Measurements from ENCODE around the gene RNF224. TPM values are rescaled to one million over a fixed set of nuclear protein-coding genes. Genes with fewer than 3 reads are reported as not detected.

Gene RNF224
- total RNA-seq (not detected), polyA plus RNA-seq (not detected)

DNA sequence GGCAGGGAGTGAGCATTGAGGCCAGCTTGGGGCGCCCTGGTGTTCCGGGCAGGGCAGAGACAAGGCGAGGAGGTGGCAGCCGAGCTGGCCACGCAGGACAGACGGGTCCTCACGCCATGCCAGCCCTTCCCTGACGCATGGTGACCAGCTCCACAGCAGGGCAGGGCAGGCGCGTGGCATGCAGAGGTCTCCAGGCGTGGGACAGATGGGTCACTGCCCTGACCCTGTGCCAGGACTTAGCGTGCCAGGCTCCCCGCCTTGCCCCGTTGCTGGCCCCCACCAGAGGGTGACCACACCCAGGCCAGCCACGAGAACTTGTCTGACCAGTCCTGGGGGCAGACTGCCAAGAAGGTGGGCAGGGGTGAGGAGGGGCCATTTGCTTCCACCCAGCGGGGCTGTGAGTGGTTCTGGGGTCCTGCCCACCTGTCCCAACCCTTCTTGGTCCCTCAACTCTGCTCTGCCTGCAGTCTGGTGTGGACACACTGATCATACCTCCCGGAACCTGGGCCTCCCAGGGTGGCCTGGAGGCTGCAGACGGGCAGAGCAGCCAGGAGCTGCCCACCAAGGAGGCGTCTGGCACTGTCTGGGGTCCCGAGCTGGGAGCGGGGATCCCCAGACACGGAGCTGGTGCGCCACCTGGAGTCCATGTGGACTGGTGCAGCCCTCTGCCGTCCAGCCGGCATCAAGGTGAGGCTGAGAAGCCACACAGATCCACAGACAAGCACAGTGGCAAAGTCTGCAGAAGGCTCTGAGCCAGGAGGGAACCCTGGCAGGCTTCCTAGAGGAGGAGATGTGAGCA lies at the start of gene RNF224:
Gene RNF224 (plus strand): TSS at position 449 of the 799 bp plus-strand sequence. CDS start 834 bp downstream, outside the sequence.
- Histone ChIP-seq H3K4me3 (ENCODE audit: low read length) (no peak within 1 kb of the TSS), H3K9me3 (ENCODE audit: low read length) (no peaks in the 10 kb centered on the region), H3K4me1 (ENCODE audit: insufficient read depth, low read length) (peaks cover 13% of the 10 kb centered on the region), H3K27me3 (ENCODE audit: insufficient read depth, low read length, poor library complexity, severe bottlenecking) (no peaks in the 10 kb centered on the region), H3K27ac (ENCODE audit: low read depth, low read length) (no peak within 1 kb of the TSS), H3K36me3 (ENCODE audit: insufficient read depth, low read length) (no peaks in the 10 kb centered on the region)
- peaks cover 4 to 15% (median 5%) of the 10 kb centered on the region in 3 donors for H3K4me1 Mint-ChIP-seq
- peak; percentile 73 to 87 (median 76) for DNase-seq
- H3K9me3 Mint-ChIP-seq = no peaks in the 10 kb centered on the region
- no peaks in the 10 kb centered on the region for H3K36me3 Mint-ChIP-seq
- CTCF ChIA-PET = interaction anchor here (0.8 to 4.6 kb wide), 18 partner anchors 10 to 440 kb away, joined by 3 to 30 read pairs (median 5); partner anchors contain the start of genes ABCA2, ANAPC2, DPP7 and MAN1B1
- peaks cover 2 to 7% of the 10 kb centered on the region in 2 donors for H3K27me3 Mint-ChIP-seq
- H3K27ac Mint-ChIP-seq = peak within 1 kb of the TSS in 3 of 8 donors; percentile 47 to 60 (median 60)
- H3K4me3 Mint-ChIP-seq = peak within 1 kb of the TSS in 2 of 7 donors; percentile 6 to 17
- POLR2A ChIA-PET = interaction anchor here (0.7 to 1.0 kb wide), 2 partner anchors 26 to 181 kb away, joined by 4 to 5 read pairs; partner anchors contain the start of gene TPRN

DNA sequence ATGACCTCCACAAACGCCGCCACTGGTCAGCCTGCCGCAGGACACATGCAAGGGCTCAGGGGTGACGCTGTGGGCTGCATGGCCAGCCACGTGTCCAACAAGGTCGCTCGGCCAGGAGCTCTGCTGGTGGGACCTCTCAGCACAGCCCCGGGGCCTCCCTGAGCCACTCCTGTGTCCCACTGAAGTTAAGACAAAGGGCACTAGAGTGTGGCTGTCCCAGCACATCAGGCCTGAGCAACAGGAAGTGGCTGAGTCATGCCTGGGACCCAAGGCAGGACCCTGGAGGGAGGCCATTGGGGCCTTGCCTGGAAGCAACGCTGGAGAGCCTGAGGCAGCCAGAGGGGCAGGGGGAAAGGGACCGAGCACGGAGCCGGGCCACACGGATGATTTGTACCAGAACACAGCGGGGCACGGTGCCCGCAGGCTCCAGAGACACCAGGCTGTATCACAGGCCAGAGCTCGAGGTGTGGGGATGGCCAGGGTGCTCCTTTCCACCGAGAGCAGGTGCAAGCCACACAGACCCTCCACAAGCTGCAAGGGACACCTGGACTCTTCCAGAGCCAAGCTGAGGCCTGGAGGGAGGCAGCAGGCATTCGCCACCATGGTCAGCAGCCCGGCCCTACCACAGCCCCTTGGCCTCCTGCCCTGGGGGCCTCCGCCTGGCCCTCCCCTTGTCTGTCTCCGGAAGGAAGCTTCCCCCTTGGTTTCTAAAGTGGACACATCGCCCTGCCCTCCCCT lies 48.9 kb upstream of the RNF224 start:
- no peak overlapping the region for H3K27ac ChIP-seq (ENCODE audit: low read depth, low read length)
- H3K4me3 Mint-ChIP-seq = no peak overlapping the region
- ChIA-PET CTCF (interaction anchor here (0.9 to 1.5 kb wide), 2 partner anchors 11 to 49 kb away, joined by 3 read pairs; partner anchors contain the start of gene RNF224), POLR2A (no interaction called here)
- DNase-seq = no peak
- no peaks in the 10 kb centered on the region for H3K4me1 ChIP-seq (ENCODE audit: insufficient read depth, low read length)
- peaks cover 0 to 8% (median 2%) of the 10 kb centered on the region in 3 donors for H3K4me1 Mint-ChIP-seq
- H3K9me3 Mint-ChIP-seq = no peaks in the 10 kb centered on the region
- peaks cover 6% of the 10 kb centered on the region for H3K36me3 ChIP-seq (ENCODE audit: insufficient read depth, low read length)
- no peak overlapping the region for H3K4me3 ChIP-seq (ENCODE audit: low read length)
- no peaks in the 10 kb centered on the region for H3K9me3 ChIP-seq (ENCODE audit: low read length)
- peaks cover 0 to 54% (median 2%) of the 10 kb centered on the region in 3 donors for H3K36me3 Mint-ChIP-seq
- no peaks in the 10 kb centered on the region for H3K27me3 ChIP-seq (ENCODE audit: insufficient read depth, low read length, poor library complexity, severe bottlenecking)
- H3K27me3 Mint-ChIP-seq = no peaks in the 10 kb centered on the region
- peak overlapping the region in 1 of 8 donors; percentile 82 for H3K27ac Mint-ChIP-seq

DNA sequence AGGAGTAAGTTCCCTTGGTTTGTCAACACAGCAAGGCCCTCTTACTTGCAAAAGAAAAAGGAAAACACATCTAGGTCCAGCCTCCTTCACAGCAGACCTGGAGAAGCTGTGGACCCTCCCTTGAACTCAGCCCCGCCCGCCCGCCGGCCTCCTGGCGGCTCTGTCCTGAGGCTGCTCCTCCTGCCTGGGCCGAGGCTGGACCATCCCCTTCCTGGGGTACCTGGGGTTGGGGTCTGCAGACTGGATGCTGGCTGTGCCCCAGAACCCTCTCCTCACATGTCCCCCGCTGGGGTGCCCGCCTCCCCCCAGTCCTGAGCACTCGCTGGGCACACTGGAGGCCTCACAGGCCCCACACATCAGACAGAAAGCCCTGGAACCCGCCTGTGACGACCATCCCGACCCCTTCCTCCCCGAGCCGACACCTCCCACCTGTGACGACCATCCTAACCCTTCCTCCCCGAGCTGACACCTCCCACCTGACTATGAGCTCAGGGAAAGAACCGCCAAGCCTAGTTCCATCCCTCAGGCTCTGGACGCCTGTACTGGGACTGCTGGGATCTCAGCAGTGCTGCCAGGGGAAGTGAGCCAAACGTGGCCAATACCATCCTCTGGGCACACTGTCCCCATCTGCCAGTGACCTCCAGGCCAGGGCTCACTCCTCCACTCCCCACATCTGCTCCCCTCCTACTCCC lies 48.2 kb upstream of the RNF224 start:
- ChIA-PET POLR2A (no interaction called here), CTCF (interaction anchor here (0.9 to 1.5 kb wide), 2 partner anchors 10 to 48 kb away, joined by 3 read pairs; partner anchors contain the start of gene RNF224)

DNA sequence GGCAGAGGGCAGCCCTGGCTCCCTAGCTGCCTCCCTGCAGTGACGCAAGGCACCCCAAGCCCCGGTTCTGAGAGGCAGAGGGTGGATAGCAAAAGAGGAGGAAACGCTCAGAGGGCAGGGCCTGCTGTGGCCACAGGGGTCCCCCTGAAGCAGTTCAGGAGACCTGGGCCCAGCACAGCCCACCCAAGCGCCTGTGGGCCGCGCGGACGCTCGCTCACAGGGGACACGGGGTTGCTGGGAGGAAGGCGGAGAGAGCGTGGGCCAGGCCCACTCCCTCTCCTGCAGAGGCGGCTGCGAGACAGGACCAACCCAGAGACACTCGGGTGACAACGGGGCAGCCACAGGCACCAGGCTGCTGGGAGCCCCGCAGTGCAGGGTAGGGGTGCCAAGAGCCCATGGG lies 47.5 kb upstream of the RNF224 start:
- Mint-ChIP-seq H3K27me3 (no peaks in the 10 kb centered on the region), H3K4me1 (peaks cover 4 to 13% (median 5%) of the 10 kb centered on the region in 3 donors), H3K4me3 (no peak overlapping the region), H3K9me3 (no peaks in the 10 kb centered on the region), H3K27ac (no peak overlapping the region), H3K36me3 (peaks cover 0 to 67% (median 6%) of the 10 kb centered on the region in 3 donors)
- POLR2A ChIA-PET = interaction anchor here (1.2 kb wide), 1 partner anchor 9 kb away, joined by 4 read pairs; no protein-coding TSS in a partner anchor
- H3K4me1 ChIP-seq (ENCODE audit: insufficient read depth, low read length) = no peaks in the 10 kb centered on the region
- no peak overlapping the region for H3K4me3 ChIP-seq (ENCODE audit: low read length)
- no peak overlapping the region for H3K27ac ChIP-seq (ENCODE audit: low read depth, low read length)
- peaks cover 8% of the 10 kb centered on the region for H3K36me3 ChIP-seq (ENCODE audit: insufficient read depth, low read length)
- CTCF ChIA-PET = interaction anchor here (0.9 to 1.5 kb wide), 2 partner anchors 9 to 47 kb away, joined by 3 read pairs; partner anchors contain the start of gene RNF224
- H3K9me3 ChIP-seq (ENCODE audit: low read length) = no peaks in the 10 kb centered on the region
- no peaks in the 10 kb centered on the region for H3K27me3 ChIP-seq (ENCODE audit: insufficient read depth, low read length, poor library complexity, severe bottlenecking)
- DNase-seq = no peak

More for the DNA sequence above, 48.2 kb upstream of the RNF224 start:
- Histone ChIP-seq H3K4me3 (ENCODE audit: low read length) (no peak overlapping the region), H3K36me3 (ENCODE audit: insufficient read depth, low read length) (peaks cover 8% of the 10 kb centered on the region), H3K27ac (ENCODE audit: low read depth, low read length) (no peak overlapping the region), H3K27me3 (ENCODE audit: insufficient read depth, low read length, poor library complexity, severe bottlenecking) (no peaks in the 10 kb centered on the region), H3K9me3 (ENCODE audit: low read length) (no peaks in the 10 kb centered on the region), H3K4me1 (ENCODE audit: insufficient read depth, low read length) (no peaks in the 10 kb centered on the region)
- H3K4me3 Mint-ChIP-seq = no peak overlapping the region
- peak overlapping the region in 1 of 8 donors; percentile 39 for H3K27ac Mint-ChIP-seq
- no peak for DNase-seq
- H3K27me3 Mint-ChIP-seq = no peaks in the 10 kb centered on the region
- peaks cover 1 to 8% (median 3%) of the 10 kb centered on the region in 3 donors for H3K4me1 Mint-ChIP-seq
- H3K9me3 Mint-ChIP-seq = no peaks in the 10 kb centered on the region
- peaks cover 0 to 61% (median 2%) of the 10 kb centered on the region in 3 donors for H3K36me3 Mint-ChIP-seq

DNA sequence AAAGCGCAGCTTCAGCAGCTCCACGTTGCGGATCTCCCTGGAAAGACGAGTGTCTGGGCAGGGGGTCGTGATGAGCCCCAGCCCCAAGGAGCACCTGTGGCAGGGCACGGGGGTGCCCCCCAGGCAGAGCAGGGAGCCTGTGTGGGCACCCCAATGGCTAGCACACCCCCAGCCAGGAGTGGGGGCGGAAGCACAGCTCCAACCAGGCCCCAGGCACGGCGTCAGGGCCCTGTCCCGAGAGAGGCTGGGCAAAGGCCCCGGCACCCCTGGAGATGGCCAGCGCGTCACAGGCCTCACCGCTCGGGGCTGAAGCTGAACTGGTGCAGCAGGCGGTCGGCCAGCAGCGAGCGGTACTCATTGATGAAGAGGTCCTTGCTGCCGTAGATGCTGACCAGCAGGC lies 46.8 kb upstream of the RNF224 start:
- Histone ChIP-seq H3K27me3 (ENCODE audit: insufficient read depth, low read length, poor library complexity, severe bottlenecking) (no peaks in the 10 kb centered on the region), H3K36me3 (ENCODE audit: insufficient read depth, low read length) (peaks cover 8% of the 10 kb centered on the region), H3K4me1 (ENCODE audit: insufficient read depth, low read length) (no peaks in the 10 kb centered on the region), H3K9me3 (ENCODE audit: low read length) (no peaks in the 10 kb centered on the region), H3K27ac (ENCODE audit: low read depth, low read length) (no peak overlapping the region), H3K4me3 (ENCODE audit: low read length) (no peak overlapping the region)
- H3K4me1 Mint-ChIP-seq = peaks cover 4 to 17% (median 5%) of the 10 kb centered on the region in 3 donors
- no peak overlapping the region for H3K4me3 Mint-ChIP-seq
- H3K27ac Mint-ChIP-seq = no peak overlapping the region
- H3K9me3 Mint-ChIP-seq = no peaks in the 10 kb centered on the region
- ChIA-PET POLR2A (interaction anchor here (1.2 kb wide), 1 partner anchor 8 kb away, joined by 4 read pairs; no protein-coding TSS in a partner anchor), CTCF (interaction anchor here (0.5 kb wide), 1 partner anchor 53 kb away, joined by 3 read pairs; no protein-coding TSS in a partner anchor)
- peaks cover 0 to 72% (median 6%) of the 10 kb centered on the region in 3 donors for H3K36me3 Mint-ChIP-seq
- no peaks in the 10 kb centered on the region for H3K27me3 Mint-ChIP-seq
- no peak for DNase-seq

DNA sequence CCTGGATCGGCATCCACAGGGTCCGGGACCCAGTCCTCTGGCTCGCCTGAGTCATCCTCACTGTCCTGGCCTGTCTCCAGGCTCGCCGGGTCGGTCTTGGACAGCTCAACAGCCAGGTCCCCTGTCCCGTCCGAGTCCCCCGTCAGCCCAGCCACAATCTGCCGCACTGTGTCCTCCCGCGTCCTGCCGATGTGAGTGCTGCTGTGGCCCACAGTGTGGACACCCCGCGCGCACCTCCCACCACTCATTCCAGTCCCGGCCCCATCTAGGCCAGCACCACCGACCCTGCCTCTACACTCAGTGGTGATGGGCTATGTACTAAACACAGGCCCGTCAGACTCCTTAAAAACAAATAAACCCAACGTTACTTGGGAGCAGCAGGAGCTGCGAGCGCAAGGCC lies 45.6 kb upstream of the RNF224 start:
- peaks cover 8% of the 10 kb centered on the region for H3K36me3 ChIP-seq (ENCODE audit: insufficient read depth, low read length)
- Mint-ChIP-seq H3K27ac (no peak overlapping the region), H3K9me3 (no peaks in the 10 kb centered on the region), H3K27me3 (no peaks in the 10 kb centered on the region), H3K4me3 (peak overlapping the region in 1 of 7 donors; percentile 35), H3K36me3 (peaks cover 0 to 80% (median 6%) of the 10 kb centered on the region in 3 donors), H3K4me1 (peaks cover 7 to 21% (median 9%) of the 10 kb centered on the region in 3 donors)
- no peaks in the 10 kb centered on the region for H3K9me3 ChIP-seq (ENCODE audit: low read length)
- ChIA-PET CTCF (no interaction called here), POLR2A (no interaction called here)
- no peaks in the 10 kb centered on the region for H3K27me3 ChIP-seq (ENCODE audit: insufficient read depth, low read length, poor library complexity, severe bottlenecking)
- H3K4me1 ChIP-seq (ENCODE audit: insufficient read depth, low read length) = peaks cover 9% of the 10 kb centered on the region
- DNase-seq = no peak
- H3K4me3 ChIP-seq (ENCODE audit: low read length) = no peak overlapping the region
- no peak overlapping the region for H3K27ac ChIP-seq (ENCODE audit: low read depth, low read length)

DNA sequence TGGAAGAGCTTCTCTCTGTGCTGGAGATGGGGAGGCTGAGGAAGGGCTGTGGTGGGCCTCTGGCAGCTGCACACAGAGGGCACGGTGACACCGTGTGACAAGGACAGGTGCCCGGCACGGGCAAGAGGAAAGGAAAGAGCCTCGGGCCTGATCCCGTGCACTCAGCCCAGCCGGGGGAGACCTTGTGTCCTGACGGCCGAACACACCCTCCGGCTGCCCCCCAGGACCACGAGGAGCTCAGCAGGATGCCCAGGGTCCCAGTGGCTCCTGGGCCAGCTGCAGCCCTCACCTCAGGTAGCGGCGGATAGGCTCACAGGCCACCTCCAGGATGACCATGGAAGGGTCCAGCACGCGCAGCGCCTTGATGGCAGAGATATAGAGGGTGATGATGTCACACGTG lies 44.5 kb upstream of the RNF224 start:
- no peaks in the 10 kb centered on the region for H3K27me3 ChIP-seq (ENCODE audit: insufficient read depth, low read length, poor library complexity, severe bottlenecking)
- Mint-ChIP-seq H3K27me3 (no peaks in the 10 kb centered on the region), H3K36me3 (peaks cover 0 to 79% (median 8%) of the 10 kb centered on the region in 3 donors), H3K9me3 (no peaks in the 10 kb centered on the region), H3K4me3 (no peak overlapping the region), H3K4me1 (peaks cover 18 to 32% (median 20%) of the 10 kb centered on the region in 3 donors), H3K27ac (peak overlapping the region in 1 of 8 donors; percentile 48)
- peaks cover 20% of the 10 kb centered on the region for H3K4me1 ChIP-seq (ENCODE audit: insufficient read depth, low read length)
- peaks cover 8% of the 10 kb centered on the region for H3K36me3 ChIP-seq (ENCODE audit: insufficient read depth, low read length)
- no peak overlapping the region for H3K27ac ChIP-seq (ENCODE audit: low read depth, low read length)
- H3K4me3 ChIP-seq (ENCODE audit: low read length) = no peak overlapping the region
- POLR2A ChIA-PET = interaction anchor here (1.1 kb wide), 1 partner anchor 17 kb away, joined by 3 read pairs; no protein-coding TSS in a partner anchor
- no peaks in the 10 kb centered on the region for H3K9me3 ChIP-seq (ENCODE audit: low read length)
- no peak for DNase-seq
- CTCF ChIA-PET = no interaction called here
